ENCODE results near the gene PLA2G2F. TPM values are rescaled to one million over a fixed set of nuclear protein-coding genes. Genes with fewer than 3 reads are reported as not detected.

PLA2G2F gene
- total and polyA plus RNA-seq, 9 of the 15 experiments (the other 6 are each of a cell fraction or from before 2014, with no cell fraction given): not detected

- CTCF ChIA-PET (ENCODE audit: low intra/inter-chr PET ratio): no interaction called here
- no peaks in the 10 kb centered on the region; the same call in 1 of the 2 replicates for H4K20me1 ChIP-seq (replicated peaks; ENCODE audit: control insufficient read depth, insufficient read depth, low read length)
- BruUV-seq (replicated peaks): no TSS peak
- no peak for TF ChIP-seq MEIS2 (IDR thresholded peaks at IDR 0.05; ENCODE audit: partially characterized antibody)
- no peak for TF ChIP-seq ZFP36 (IDR thresholded peaks at IDR 0.05; ENCODE audit: low read depth, low read length, partially characterized antibody)
- no peak for TF ChIP-seq NKRF (IDR thresholded peaks at IDR 0.05; ENCODE audit: borderline replicate concordance)
- no peak for TF ChIP-seq ZNF232 (CRISPR knock-in tag; IDR thresholded peaks at IDR 0.05)
- no peak for TF ChIP-seq HDAC1 (IDR thresholded peaks at IDR 0.05)
- no peak for TF ChIP-seq ZC3H8 (IDR thresholded peaks at IDR 0.05)
- no peak for TF ChIP-seq GATAD2B (IDR thresholded peaks at IDR 0.05; ENCODE audit: borderline replicate concordance)
- no peak for TF ChIP-seq THRA (IDR thresholded peaks at IDR 0.05)
- no peak for TF ChIP-seq ELK3 (CRISPR knock-in tag; IDR thresholded peaks at IDR 0.05)
- TF ChIP-seq RUNX1 (IDR thresholded peaks at IDR 0.05; ENCODE audit: low read depth): no peak
- no peak for TF ChIP-seq STAT6 (CRISPR knock-in tag; IDR thresholded peaks at IDR 0.05)
- TF ChIP-seq ERF (CRISPR knock-in tag; IDR thresholded peaks at IDR 0.05): no peak
- TF ChIP-seq ZNF121 (CRISPR knock-in tag; conservative IDR thresholded peaks at IDR 0.05): no peak
These were observed 3.0 kb downstream of the PLA2G2F start for GRCh38 chr1:20142001-20142710.

More at GRCh38 chr1:20142001-20142710, 3.0 kb downstream of the PLA2G2F start:
- intact Hi-C loops (cut with micrococcal nuclease) (no loop called here), in situ Hi-C loops (cut with MboI) (no loop called here)
- no peak for DNase-seq (ENCODE audit: extremely low read depth in 1 of 4, low spot score in 3 of 4)
- H3K27ac ChIP-seq (ENCODE audit: extremely low read depth, low read depth, low read length): no peak overlapping the region
- no peaks in the 10 kb centered on the region for H3K4me1 ChIP-seq (replicated peaks in 1 of 2; ENCODE audit: control insufficient read depth in 2 of 2, insufficient read depth in 2 of 2, low read length in 2 of 2)
- FAIRE-seq: no peak
- H3K27me3 ChIP-seq (ENCODE audit: control insufficient read depth in 2 of 2, insufficient read depth in 2 of 2, low read length in 2 of 2): peaks cover 6 to 80% of the 10 kb centered on the region in 2 experiments; a peak in 4 of 5 replicates
- no peak overlapping the region for H2AFZ ChIP-seq (ENCODE audit: low read depth, low read length)
- H3K4me2 ChIP-seq (ENCODE audit: insufficient read depth, low read length): no peak overlapping the region
- H3K79me2 ChIP-seq (ENCODE audit: control insufficient read depth, insufficient read depth, low read length): no peaks in the 10 kb centered on the region
- no peaks in the 10 kb centered on the region for H3K9me3 ChIP-seq (replicated peaks; ENCODE audit: control insufficient read depth, insufficient read depth, low read depth, low read length)
- POLR2A ChIA-PET: interaction anchor here (0.7 kb wide), 1 partner anchor 211 kb away, joined by 3 read pairs; no protein-coding TSS in a partner anchor
- no peaks in the 10 kb centered on the region for H3K36me3 ChIP-seq (ENCODE audit: control insufficient read depth, insufficient read depth, low read length)
- no peak overlapping the region for H3K9ac ChIP-seq (ENCODE audit: insufficient read depth in 1 of 2, low read depth in 2 of 2, low read length in 2 of 2)
- 3% methylated on average over 13 of the region's 13 CpGs for WGBS (ENCODE audit: insufficient coverage, low coverage, missing lambda C conversion rate)
- H3K4me3 ChIP-seq: no peak overlapping the region
- peak; percentile 24; the same call in 1 of the 3 replicates for ATAC-seq
- H3K9me1 ChIP-seq (ENCODE audit: control insufficient read depth, insufficient read depth, low read length): no peaks in the 10 kb centered on the region

Data from K562 (cell line).